K562 (cell line): ENCODE data around the gene KIF17. TPM values are rescaled to one million over a fixed set of nuclear protein-coding genes. Genes with fewer than 3 reads are reported as not detected.
A peak's percentile ranks its signal among the peaks of the same experiment; 100 is the strongest.

Experiments used
- CREBBP ChIP-seq: IDR thresholded peaks from one replicate; pipeline ENCODE4 v1.6.1; 2012; ENCODE audit warnings: low read depth, mild to moderate bottlenecking, control low read depth, inconsistent platforms, low read length
- EWSR1 ChIP-seq: fragments of 450-650 bp; IDR thresholded peaks from 2 replicates; pipeline ENCODE4 v1.6.1; 2018; ENCODE audit warnings: borderline replicate concordance, mild to moderate bottlenecking, low read depth, moderate library complexity; ENCODE audit not compliant: partially characterized antibody
- GTF2E2 ChIP-seq: fragments of 200-800 bp; sonication (Bioruptor generic); IDR thresholded peaks from 2 replicates; pipeline ENCODE4 v1.6.1; 2016; ENCODE audit warnings: missing genetic modification characterization, missing compliant biosample characterization
- MEIS2 ChIP-seq: fragments of 450-650 bp; IDR thresholded peaks from 2 replicates; pipeline ENCODE4 v1.6.1; 2014; ENCODE audit warnings: mild to moderate bottlenecking; ENCODE audit not compliant: partially characterized antibody
- NONO ChIP-seq, 2 experiments: fragments of 200-400 bp in 1 of 2; fragments of 450-650 bp in 1 of 2; formaldehyde crosslinking in 1 of 2; IDR thresholded peaks; 2 replicates each; pipeline ENCODE4 v1.6.1; 2017; ENCODE audit warnings: low read depth in 2 of 2, mild to moderate bottlenecking in 2 of 2, moderate library complexity in 2 of 2, low read length in 1 of 2
- NR4A1 ChIP-seq, 2 experiments: fragments of 250-450 bp in 1 of 2; fragments of 450-650 bp in 1 of 2; sonication (Bioruptor Pico) in 1 of 2; IDR thresholded peaks; 2 replicates each; pipeline versions ENCODE4 v1.4.0 to v1.6.1; 2016 to 2020; ENCODE audit warnings: mild to moderate bottlenecking in 2 of 2, missing compliant biosample characterization in 1 of 2, missing genetic modification characterization in 1 of 2, moderate library complexity in 1 of 2
- POLR3G ChIP-seq: IDR thresholded peaks from 2 replicates; pipeline ENCODE4 v1.6.1; 2011; ENCODE audit not compliant: insufficient read length, insufficient replicate concordance; ENCODE audit errors: extremely low read depth
- PURB ChIP-seq: sonication (generic); formaldehyde crosslinking; IDR thresholded peaks from 2 replicates; pipeline ENCODE4 v1.9.0; 2021; ENCODE audit warnings: low read depth, mild to moderate bottlenecking, missing genetic modification reagents
- RUNX1 ChIP-seq: sonication (generic); IDR thresholded peaks from 2 replicates; pipeline ENCODE4 v1.6.1; 2016; ENCODE audit warnings: antibody characterized with exemption, low read depth
- SIRT6 ChIP-seq: IDR thresholded peaks from one replicate; pipeline ENCODE4 v1.6.1; 2012; ENCODE audit warnings: low read depth, mild to moderate bottlenecking, control low read depth, inconsistent platforms, low read length, moderate library complexity
- SMAD3 ChIP-seq: fragments of 450-650 bp; formaldehyde crosslinking; conservative IDR thresholded peaks from 2 replicates; pipeline ENCODE4 v1.4.0; 2020; ENCODE audit warnings: mild to moderate bottlenecking
- SP2 ChIP-seq: IDR thresholded peaks from 2 replicates; pipeline ENCODE4 v1.6.1; 2011; ENCODE audit warnings: mild to moderate bottlenecking, low read depth, low read length, moderate library complexity; ENCODE audit not compliant: poor library complexity, severe bottlenecking; ENCODE audit errors: extremely low read depth
- TCFL5 ChIP-seq: fragments of 250-450 bp; sonication (Bioruptor Pico); conservative IDR thresholded peaks from 2 replicates; pipeline ENCODE4 v1.6.1; 2021; ENCODE audit warnings: mild to moderate bottlenecking, moderate library complexity, matching md5 sums
- ZBTB33 ChIP-seq: sonication (generic); formaldehyde crosslinking; IDR thresholded peaks from 2 replicates; pipeline ENCODE4 v1.8.1; 2023; ENCODE audit warnings: mild to moderate bottlenecking, missing genetic modification reagents
- ZNF133 ChIP-seq: fragments of 250-450 bp; sonication (Bioruptor Pico); IDR thresholded peaks from 2 replicates; pipeline ENCODE4 v1.4.0; 2020; ENCODE audit warnings: mild to moderate bottlenecking
- polyA plus RNA-seq, 8 experiments: library from polyadenylated mRNA; depleted of rRNA in 4 of 8; stranded (reverse) in 5 of 8; unstranded in 3 of 8; fragments of >200 nt; fragmentation: Nextera tagmentation in 2 of 8; fragmentation: Illumina TruSeq in 1 of 8; extraction: Ambion mirVana in 2 of 8; extraction: Trizol in 1 of 8; gene quantifications; 2 replicates each; pipeline versions ENCODE4 v1.2.1 to v1.2.3, GENCODE V29; 2011 to 2014; ENCODE audit warnings: inconsistent platforms in 1 of 8, missing spikeins in 1 of 8
- total RNA-seq, 7 experiments: library from RNA; depleted of rRNA in 6 of 7; stranded (reverse); fragments of >200 nt in 6 of 7; fragmentation: Illumina TruSeq in 2 of 7; extraction: Trizol in 2 of 7; gene quantifications; 2 replicates each; pipeline versions ENCODE4 v1.2.1 to v1.2.3, GENCODE V29; 2011 to 2021; ENCODE audit warnings: low replicate concordance in 1 of 7
- TF ChIP-seq, protein P1 (sequence below): fragments of 450-650 bp; formaldehyde crosslinking; IDR thresholded peaks from 2 replicates; pipeline ENCODE4 v1.4.0; 2020; ENCODE audit warnings: mild to moderate bottlenecking, moderate library complexity
- TF ChIP-seq, protein P2 (sequence below): sonication (generic); formaldehyde crosslinking; IDR thresholded peaks from 2 replicates; pipeline ENCODE4 v1.9.0; 2022; ENCODE audit warnings: mild to moderate bottlenecking, missing genetic modification reagents

The KIF17 gene
- total and polyA plus RNA-seq, 9 of the 15 experiments (the other 6 are each of a cell fraction or from before 2014, with no cell fraction given), result 0.04 to 0.47 (median 0.18) TPM; not detected in 5

- TF ChIP-seq ZBTB33 (CRISPR knock-in tag), result 0 out of 2 replicates have a peak, but pooled peaks have one; percentile 20
- TF ChIP-seq GTF2E2 (tag), result no peak
- TF ChIP-seq SIRT6, result no peak
- no peak for TF ChIP-seq SMAD3 (CRISPR knock-in tag)
- no peak for TF ChIP-seq CREBBP
- no peak for TF ChIP-seq POLR3G
- TF ChIP-seq, protein P1, sequence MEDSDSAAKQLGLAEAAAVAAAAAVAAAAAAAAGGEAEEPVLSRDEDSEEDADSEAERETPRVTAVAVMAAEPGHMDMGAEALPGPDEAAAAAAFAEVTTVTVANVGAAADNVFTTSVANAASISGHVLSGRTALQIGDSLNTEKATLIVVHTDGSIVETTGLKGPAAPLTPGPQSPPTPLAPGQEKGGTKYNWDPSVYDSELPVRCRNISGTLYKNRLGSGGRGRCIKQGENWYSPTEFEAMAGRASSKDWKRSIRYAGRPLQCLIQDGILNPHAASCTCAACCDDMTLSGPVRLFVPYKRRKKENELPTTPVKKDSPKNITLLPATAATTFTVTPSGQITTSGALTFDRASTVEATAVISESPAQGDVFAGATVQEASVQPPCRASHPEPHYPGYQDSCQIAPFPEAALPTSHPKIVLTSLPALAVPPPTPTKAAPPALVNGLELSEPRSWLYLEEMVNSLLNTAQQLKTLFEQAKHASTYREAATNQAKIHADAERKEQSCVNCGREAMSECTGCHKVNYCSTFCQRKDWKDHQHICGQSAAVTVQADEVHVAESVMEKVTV (CRISPR knock-in tag), result 0 out of 2 replicates have a peak, but pooled peaks have one; percentile 34
- no peak for TF ChIP-seq RUNX1
- TF ChIP-seq NONO (IDR thresholded peaks at IDR 0.05; ENCODE audit: low read depth in 2 of 2, low read length in 1 of 2), result peak in 1 of 2 experiments; percentile 92; a peak in 2 of 4 replicates
- TF ChIP-seq EWSR1, result no peak
- no peak for TF ChIP-seq PURB
- no peak for TF ChIP-seq SP2
- no peak for TF ChIP-seq NR4A1 (CRISPR knock-in tag; IDR thresholded peaks at IDR 0.05)
- peak; percentile 79; the same call in 1 of the 2 replicates for TF ChIP-seq NR4A1 (tag; IDR thresholded peaks at IDR 0.05)
- peak; percentile 88 for TF ChIP-seq MEIS2
- TF ChIP-seq, protein P2, sequence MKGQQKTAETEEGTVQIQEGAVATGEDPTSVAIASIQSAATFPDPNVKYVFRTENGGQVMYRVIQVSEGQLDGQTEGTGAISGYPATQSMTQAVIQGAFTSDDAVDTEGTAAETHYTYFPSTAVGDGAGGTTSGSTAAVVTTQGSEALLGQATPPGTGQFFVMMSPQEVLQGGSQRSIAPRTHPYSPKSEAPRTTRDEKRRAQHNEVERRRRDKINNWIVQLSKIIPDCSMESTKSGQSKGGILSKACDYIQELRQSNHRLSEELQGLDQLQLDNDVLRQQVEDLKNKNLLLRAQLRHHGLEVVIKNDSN, result peak; percentile 84
- TF ChIP-seq TCFL5 (CRISPR knock-in tag), result no peak
- no peak for TF ChIP-seq ZNF133 (CRISPR knock-in tag)
Measured at GRCh38 chr1:20633190-20634064, 84.4 kb downstream of the KIF17 start, which contains the start of gene PINK1 (continued).
